ENCODE measurements around the gene CDKN2B-AS1. TPM values are rescaled to one million over a fixed set of nuclear protein-coding genes. Genes with fewer than 3 reads are reported as not detected.
"Not testable (repeated sequence)": the region's sequence is repeated elsewhere in the genome, so short reads cannot be mapped to it uniquely, and the experiment has no call there.

Gene CDKN2B-AS1
- total and polyA plus RNA-seq, 2 donors, result 0.22 to 2.2 TPM

DNA sequence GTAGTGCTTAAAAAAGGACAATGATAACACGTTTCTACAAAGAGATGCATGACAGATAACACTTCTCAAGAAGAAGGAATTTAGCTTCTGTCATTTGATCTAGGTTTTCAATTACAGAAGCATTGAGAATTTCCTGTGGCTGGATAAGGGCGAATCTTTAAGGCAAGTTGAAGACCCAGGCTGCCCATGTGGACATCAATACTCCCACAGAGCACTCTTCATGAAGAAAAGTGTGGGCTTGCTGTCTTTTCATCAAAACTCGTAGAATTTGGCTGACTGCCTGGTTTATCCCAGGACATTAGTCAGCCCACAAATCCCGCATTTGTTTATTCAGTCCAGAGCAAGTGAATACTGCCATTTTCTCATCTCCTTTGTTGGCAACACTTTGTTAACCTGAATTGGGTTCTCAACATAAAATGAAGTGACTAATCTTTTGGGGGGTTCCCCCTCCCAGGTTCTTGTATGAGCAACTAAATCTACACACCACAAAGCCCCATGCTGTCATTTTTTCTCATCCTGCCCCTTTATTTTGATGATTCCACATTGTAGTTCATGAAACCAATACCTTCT is 57.9 kb downstream of the CDKN2B-AS1 start:
- DNase-seq (ENCODE audit: extremely low spot score), result no peak
- Histone ChIP-seq H3K4me3 (ENCODE audit: low read depth, low read length) (no peak overlapping the region), H3K4me1 (ENCODE audit: insufficient read depth) (no peaks in the 10 kb centered on the region), H3K27ac (ENCODE audit: low read depth) (no peak overlapping the region), H3K36me3 (ENCODE audit: insufficient read depth) (no peaks in the 10 kb centered on the region)
- 33% methylated on average over 4 of the region's 4 CpGs for WGBS

DNA sequence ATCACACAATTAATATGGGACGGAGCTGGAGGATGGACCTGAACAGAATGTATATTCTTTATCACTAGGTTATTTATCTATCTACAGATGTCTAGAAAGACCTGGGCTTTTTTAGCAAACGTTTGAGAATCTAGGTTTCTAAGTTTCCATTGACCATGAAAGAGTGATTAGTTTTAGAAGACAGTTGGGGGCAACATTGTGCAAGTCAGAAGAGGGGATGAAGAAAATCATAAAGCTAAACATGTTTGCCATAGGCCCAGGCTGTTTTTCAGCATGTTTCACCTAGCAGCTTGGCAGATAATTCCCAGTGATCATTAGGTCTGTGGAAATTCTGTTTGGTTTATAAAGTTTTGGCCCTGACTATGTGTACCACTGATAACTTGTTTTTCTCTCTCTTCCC is 58.6 kb downstream of the CDKN2B-AS1 start:
- 62% methylated on average over 2 of the region's 2 CpGs for WGBS
- no peak overlapping the region for H3K4me3 ChIP-seq (ENCODE audit: low read depth, low read length)
- H3K36me3 ChIP-seq (ENCODE audit: insufficient read depth), result no peaks in the 10 kb centered on the region
- no peaks in the 10 kb centered on the region for H3K4me1 ChIP-seq (ENCODE audit: insufficient read depth)
- no peak for DNase-seq (ENCODE audit: extremely low spot score)
- no peak overlapping the region for H3K27ac ChIP-seq (ENCODE audit: low read depth)

GRCh38 chr9:22054076-22054475 is 59.5 kb downstream of the CDKN2B-AS1 start:
- Histone ChIP-seq H3K4me3 (ENCODE audit: low read depth, low read length) (no peak overlapping the region), H3K27ac (ENCODE audit: low read depth) (no peak overlapping the region), H3K36me3 (ENCODE audit: insufficient read depth) (no peaks in the 10 kb centered on the region), H3K4me1 (ENCODE audit: insufficient read depth) (no peaks in the 10 kb centered on the region)
- no peak for DNase-seq (ENCODE audit: extremely low spot score)
- 96% methylated on average over 3 of the region's 3 CpGs for WGBS

DNA sequence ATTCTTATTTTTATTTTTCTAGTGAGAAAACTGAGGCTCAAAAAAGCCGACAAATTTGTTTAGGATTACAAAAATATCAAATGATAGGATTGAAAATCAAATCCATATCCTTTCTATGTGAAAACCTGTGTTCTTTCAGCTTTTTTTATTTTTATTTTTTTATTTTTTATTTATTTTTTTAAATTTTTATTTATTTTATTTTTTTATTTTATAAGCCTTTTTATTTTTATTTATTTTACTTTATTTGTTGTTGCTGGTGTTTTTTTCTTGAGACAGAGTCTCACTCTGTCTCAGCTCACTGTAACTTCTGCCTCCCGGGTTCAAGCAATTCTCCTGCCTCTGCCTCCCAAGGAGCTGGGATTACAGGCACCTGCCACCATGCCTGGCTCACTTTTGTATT is 59.9 kb downstream of the CDKN2B-AS1 start:
- no peaks in the 10 kb centered on the region for H3K4me1 ChIP-seq (ENCODE audit: insufficient read depth)
- no peak overlapping the region for H3K4me3 ChIP-seq (ENCODE audit: low read depth, low read length)
- no peaks in the 10 kb centered on the region for H3K36me3 ChIP-seq (ENCODE audit: insufficient read depth)
- no peak for DNase-seq (ENCODE audit: extremely low spot score)
- WGBS, result 97% methylated on average over 2 of the region's 2 CpGs
- no peak overlapping the region for H3K27ac ChIP-seq (ENCODE audit: low read depth)

- Histone ChIP-seq H3K36me3 (ENCODE audit: insufficient read depth) (no peaks in the 10 kb centered on the region), H3K4me3 (ENCODE audit: low read depth, low read length) (no peak overlapping the region), H3K4me1 (ENCODE audit: insufficient read depth) (no peaks in the 10 kb centered on the region), H3K27ac (ENCODE audit: low read depth) (no peak overlapping the region)
- no peak for DNase-seq (ENCODE audit: extremely low spot score)
Observed at GRCh38 chr9:22055090-22055489, 60.5 kb downstream of the CDKN2B-AS1 start.

DNA sequence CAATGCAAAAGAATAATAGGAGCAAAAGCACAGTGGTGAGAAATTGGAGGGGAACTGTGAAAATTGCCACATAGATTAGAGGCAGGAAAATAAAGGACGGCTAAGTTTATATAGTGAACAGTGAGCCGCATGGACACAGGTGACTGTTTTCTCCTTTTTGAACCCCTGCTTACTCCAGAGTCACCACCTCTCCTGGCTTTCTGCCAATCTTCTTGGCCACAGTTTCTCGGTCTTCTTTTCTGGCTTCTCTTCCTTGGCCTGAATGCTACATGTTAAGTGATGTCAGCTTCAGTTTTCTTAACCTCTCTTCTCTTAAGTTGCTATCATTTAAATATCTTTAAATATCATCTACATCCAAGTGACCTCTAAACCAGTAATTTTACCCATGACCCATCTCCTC is 61.8 kb downstream of the CDKN2B-AS1 start:
- no peak for DNase-seq (ENCODE audit: extremely low spot score)
- WGBS, result 50% methylated on average over 3 of the region's 3 CpGs
- Histone ChIP-seq H3K4me3 (ENCODE audit: low read depth, low read length) (no peak overlapping the region), H3K4me1 (ENCODE audit: insufficient read depth) (no peaks in the 10 kb centered on the region), H3K36me3 (ENCODE audit: insufficient read depth) (no peaks in the 10 kb centered on the region), H3K27ac (ENCODE audit: low read depth) (no peak overlapping the region)

GRCh38 chr9:22057972-22058371 is 63.4 kb downstream of the CDKN2B-AS1 start:
- DNase-seq (ENCODE audit: extremely low spot score); H3K4me1 ChIP-seq (ENCODE audit: insufficient read depth); H3K27ac ChIP-seq (ENCODE audit: low read depth); H3K36me3 ChIP-seq (ENCODE audit: insufficient read depth); H3K4me3 ChIP-seq (ENCODE audit: low read depth, low read length): not testable (repeated sequence)
- 96% methylated on average over 6 of the region's 6 CpGs for WGBS

DNA sequence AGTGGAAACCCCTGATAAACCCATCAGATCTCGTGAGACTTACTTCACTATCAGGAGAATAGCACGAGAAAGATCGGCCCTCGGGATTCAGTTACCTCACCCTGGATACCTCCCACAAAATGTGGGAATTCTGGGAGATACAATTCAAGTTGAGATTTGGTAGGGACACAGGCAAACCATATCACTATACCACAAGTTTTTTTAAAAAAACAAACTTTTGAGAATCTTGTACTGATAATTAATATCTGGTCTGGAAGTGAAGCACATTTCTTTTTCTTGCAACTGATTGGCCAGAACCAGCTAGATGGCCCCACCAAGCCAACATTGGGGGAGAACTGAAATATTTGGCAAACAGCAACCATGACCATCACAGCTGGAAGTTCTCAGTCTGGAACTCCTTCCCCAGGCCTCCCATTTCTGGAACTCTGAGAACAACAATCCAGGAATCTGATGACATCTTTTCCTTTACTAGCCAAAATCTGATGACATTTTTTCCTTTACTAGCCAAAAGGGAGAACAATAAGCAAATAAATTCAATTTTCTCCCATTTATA is 66.3 kb downstream of the CDKN2B-AS1 start:
- no peak overlapping the region for H3K27ac ChIP-seq (ENCODE audit: low read depth)
- no peak for DNase-seq (ENCODE audit: extremely low spot score)
- H3K36me3 ChIP-seq (ENCODE audit: insufficient read depth), result no peaks in the 10 kb centered on the region
- H3K4me1 ChIP-seq (ENCODE audit: insufficient read depth), result no peaks in the 10 kb centered on the region
- 88% methylated on average over 4 of the region's 4 CpGs for WGBS
- H3K4me3 ChIP-seq (ENCODE audit: low read depth, low read length), result no peak overlapping the region

GRCh38 chr9:22064957-22065356 is 70.4 kb downstream of the CDKN2B-AS1 start:
- Histone ChIP-seq H3K36me3 (ENCODE audit: insufficient read depth) (no peaks in the 10 kb centered on the region), H3K4me3 (ENCODE audit: low read depth, low read length) (no peak overlapping the region), H3K4me1 (ENCODE audit: insufficient read depth) (no peaks in the 10 kb centered on the region), H3K27ac (ENCODE audit: low read depth) (no peak overlapping the region)
- DNase-seq (ENCODE audit: extremely low spot score), result no peak
- WGBS, result 73% methylated on average over 2 of the region's 2 CpGs

GRCh38 chr9:22065431-22066200 is 71.0 kb downstream of the CDKN2B-AS1 start:
- 80% methylated on average over 4 of the region's 4 CpGs for WGBS
- Histone ChIP-seq H3K36me3 (ENCODE audit: insufficient read depth) (no peaks in the 10 kb centered on the region), H3K4me1 (ENCODE audit: insufficient read depth) (no peaks in the 10 kb centered on the region)

DNA sequence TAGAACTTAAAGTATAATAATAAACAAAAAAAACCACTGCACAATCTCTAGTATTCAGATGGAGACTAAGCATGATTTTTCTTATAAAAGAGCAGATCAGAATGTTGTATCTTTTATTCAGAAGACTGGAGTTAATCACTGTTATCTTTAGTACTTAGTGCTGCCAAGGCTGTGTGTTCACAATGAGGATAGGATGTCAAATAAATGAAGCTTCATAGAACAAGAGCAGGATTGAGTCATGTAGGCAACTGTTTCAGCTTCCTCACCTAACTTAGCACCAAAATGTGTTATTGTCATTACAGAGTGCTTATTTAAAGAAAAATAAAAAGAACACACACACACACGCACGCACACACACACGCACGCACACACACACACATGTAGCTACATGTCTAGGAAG is 72.6 kb downstream of the CDKN2B-AS1 start:
- Histone ChIP-seq H3K36me3 (ENCODE audit: insufficient read depth) (no peaks in the 10 kb centered on the region), H3K4me3 (ENCODE audit: low read depth, low read length) (no peak overlapping the region), H3K27ac (ENCODE audit: low read depth) (no peak overlapping the region), H3K4me1 (ENCODE audit: insufficient read depth) (no peaks in the 10 kb centered on the region)
- WGBS, result 69% methylated on average over 4 of the region's 4 CpGs
- DNase-seq (ENCODE audit: extremely low spot score), result no peak

More at GRCh38 chr9:22065431-22066200, 71.0 kb downstream of the CDKN2B-AS1 start:
- Histone ChIP-seq H3K27ac (ENCODE audit: low read depth) (no peak overlapping the region), H3K4me3 (ENCODE audit: low read depth, low read length) (no peak overlapping the region)
- no peak for DNase-seq (ENCODE audit: extremely low spot score)

GRCh38 chr9:22068369-22068768 is 73.8 kb downstream of the CDKN2B-AS1 start:
- no peaks in the 10 kb centered on the region for H3K36me3 ChIP-seq (ENCODE audit: insufficient read depth)
- H3K27ac ChIP-seq (ENCODE audit: low read depth), result no peak overlapping the region
- DNase-seq (ENCODE audit: extremely low spot score), result no peak
- 78% methylated on average over 8 of the region's 8 CpGs for WGBS
- H3K4me3 ChIP-seq (ENCODE audit: low read depth, low read length), result no peak overlapping the region
- H3K4me1 ChIP-seq (ENCODE audit: insufficient read depth), result no peaks in the 10 kb centered on the region

- 80% methylated on average over 1 of the region's 1 CpG for WGBS
- H3K36me3 ChIP-seq (ENCODE audit: insufficient read depth), result no peaks in the 10 kb centered on the region
- H3K4me3 ChIP-seq (ENCODE audit: low read depth, low read length), result no peak overlapping the region
- no peak for DNase-seq (ENCODE audit: extremely low spot score)
- H3K27ac ChIP-seq (ENCODE audit: low read depth), result no peak overlapping the region
- H3K4me1 ChIP-seq (ENCODE audit: insufficient read depth), result no peaks in the 10 kb centered on the region
Observed at GRCh38 chr9:22073349-22073748, 78.8 kb downstream of the CDKN2B-AS1 start.

- 84% methylated on average over 3 of the region's 3 CpGs for WGBS
- Histone ChIP-seq H3K4me3 (ENCODE audit: low read depth, low read length) (no peak overlapping the region), H3K36me3 (ENCODE audit: insufficient read depth) (no peaks in the 10 kb centered on the region), H3K4me1 (ENCODE audit: insufficient read depth) (no peaks in the 10 kb centered on the region), H3K27ac (ENCODE audit: low read depth) (no peak overlapping the region)
- DNase-seq (ENCODE audit: extremely low spot score), result no peak
Observed at GRCh38 chr9:22078081-22078480, 83.5 kb downstream of the CDKN2B-AS1 start.

Measured in urinary bladder (tissue), 4 donors.